Lung (tissue), 12 donors: Measurements from ENCODE around the gene SMIM36. TPM values are rescaled to one million over a fixed set of nuclear protein-coding genes. Genes with fewer than 3 reads are reported as not detected.
A peak's percentile ranks its signal among the peaks of the same experiment; 100 is the strongest.

Experiments
- ATAC-seq: fragments of 200-7000 bp; cut with Tn5 transposase; one replicate; pipeline ENCODE4 v1.9.1; 2020; ENCODE audit warnings: moderate number of reproducible peaks; ENCODE audit not compliant: insufficient read depth, low FRiP score
- DNase-seq, 3 donors: peaks; one replicate each; pipeline ENCODE4 v3.0.0-alpha.2; 2013 to 2017
- H3K27ac ChIP-seq, 2 donors: one replicate each; pipeline ENCODE4 v1.5.1; 2013; ENCODE audit warnings: mild to moderate bottlenecking in 2 of 2, moderate library complexity in 2 of 2, control low read depth in 1 of 2, inconsistent platforms in 1 of 2, low read depth in 1 of 2, low read length in 1 of 2
- H3K27me3 ChIP-seq, 3 donors: one replicate each; pipeline ENCODE4 v1.5.1; 2013; ENCODE audit warnings: low read length in 2 of 3; ENCODE audit not compliant: control insufficient read depth in 3 of 3, insufficient read depth in 3 of 3
- H3K36me3 ChIP-seq, 4 donors: one replicate each; pipeline ENCODE4 v1.5.1; 2013; ENCODE audit warnings: low read length in 4 of 4, mild to moderate bottlenecking in 1 of 4, moderate library complexity in 1 of 4; ENCODE audit not compliant: control insufficient read depth in 4 of 4, insufficient read depth in 4 of 4
- H3K4me1 ChIP-seq, 5 donors: one replicate each; pipeline ENCODE4 v1.5.1; 2013; ENCODE audit warnings: low read length in 5 of 5, mild to moderate bottlenecking in 2 of 5, moderate library complexity in 1 of 5; ENCODE audit not compliant: control insufficient read depth in 5 of 5, insufficient read depth in 5 of 5
- H3K4me3 ChIP-seq: one replicate; pipeline ENCODE4 v1.5.1; 2013; ENCODE audit warnings: mild to moderate bottlenecking, control low read depth, moderate library complexity
- H3K9ac ChIP-seq, 2 donors: one replicate each; pipeline ENCODE4 v1.5.1; 2013; ENCODE audit warnings: low read length in 2 of 2, control low read depth in 1 of 2; ENCODE audit not compliant: insufficient read depth in 1 of 2
- H3K9me3 ChIP-seq, 4 donors: one replicate each; pipeline ENCODE4 v1.5.1; 2013; ENCODE audit warnings: low read length in 3 of 4, mild to moderate bottlenecking in 1 of 4, moderate library complexity in 1 of 4; ENCODE audit not compliant: control insufficient read depth in 4 of 4, insufficient read depth in 3 of 4
- CTCF ChIP-seq: IDR thresholded peaks from 2 replicates; pipeline ENCODE4 v1.5.1; 2012; ENCODE audit warnings: mild to moderate bottlenecking; ENCODE audit errors: control extremely low read depth, extremely low read depth
- WGBS, 2 donors: extraction: QIAGEN DNeasy Blood & Tissue Kit; methylation state at CpG; one replicate each; pipeline ENCODE4 v1.1.7; 2013; 5-methylcytosine and 5-hydroxymethylcytosine counted together
- polyA plus RNA-seq, 2 donors: library from polyadenylated mRNA; stranded (reverse); fragments of 200-250 nt; gene quantifications; one replicate each; pipeline ENCODE4 v1.2.1, GENCODE V29; 2013
- total RNA-seq, 2 donors: library from RNA; depleted of rRNA in 1 of 2; stranded (reverse); fragments of >200 nt in 1 of 2; gene quantifications; one replicate each; pipeline ENCODE4 v1.2.1, GENCODE V29; 2014 to 2021
- donor health status: control.
- donor health status: control.
- donor health status: Bipolar disorder and iron deficiency.
- donor health status: healthy.
- donor health status: DM: yes; HTN: yes; CAD: no.

The SMIM36 gene
- total and polyA plus RNA-seq, 4 donors, result not detected

GRCh38 chr17:55418369-55419268 is 92.6 kb downstream of the SMIM36 start:
- WGBS, 2 donors, result 90% methylated on average over 3 of the region's 3 CpGs
- Histone ChIP-seq H3K9me3 (peaks cover 0 to 2% (median 0%) of the 10 kb centered on the region in 4 donors), H3K4me1 (peaks cover 3 to 20% (median 9%) of the 10 kb centered on the region in 5 donors), H3K27ac (no peak overlapping the region), H3K36me3 (peaks cover 0 to 5% (median 3%) of the 10 kb centered on the region in 4 donors), H3K4me3 (no peak overlapping the region), H3K27me3 (no peaks in the 10 kb centered on the region), H3K9ac (no peak overlapping the region)
- DNase-seq (no peak), ATAC-seq (no peak)
- no peak for TF ChIP-seq CTCF

- Histone ChIP-seq H3K27me3 (no peaks in the 10 kb centered on the region), H3K27ac (peak overlapping the region in 1 of 2 donors; percentile 82), H3K9ac (no peak overlapping the region), H3K36me3 (peaks cover under 1 to 10% (median 3%) of the 10 kb centered on the region in 4 donors), H3K9me3 (peaks cover 0 to 2% (median 0%) of the 10 kb centered on the region in 4 donors), H3K4me3 (no peak overlapping the region), H3K4me1 (peaks cover 3 to 20% (median 9%) of the 10 kb centered on the region in 5 donors)
- no peak for TF ChIP-seq CTCF
- WGBS, 2 donors, result 98% methylated on average over 4 of the region's 4 CpGs
- ATAC-seq, result no peak
- no peak for DNase-seq
Observed at GRCh38 chr17:55417411-55418268, 93.6 kb downstream of the SMIM36 start.

- peaks cover 0 to 20% (median 9%) of the 10 kb centered on the region in 5 donors for H3K4me1 ChIP-seq
- H3K27me3 ChIP-seq, result no peaks in the 10 kb centered on the region
- H3K27ac ChIP-seq, result peak overlapping the region in 1 of 2 donors; percentile 82
- 68 to 70% methylated on average over 4 of the region's 4 CpGs for WGBS, 2 donors
- peaks cover 0 to 2% (median 0%) of the 10 kb centered on the region in 4 donors for H3K9me3 ChIP-seq
- no peak overlapping the region for H3K9ac ChIP-seq
- peaks cover 2 to 10% (median 4%) of the 10 kb centered on the region in 4 donors for H3K36me3 ChIP-seq
- DNase-seq (no peak), ATAC-seq (no peak)
- H3K4me3 ChIP-seq, result no peak overlapping the region
- TF ChIP-seq CTCF, result no peak
Observed at GRCh38 chr17:55416470-55417052, 94.7 kb downstream of the SMIM36 start.
